GM23338 (cell line): ENCODE measurements around the gene ANO10. TPM values are rescaled to one million over a fixed set of nuclear protein-coding genes. Genes with fewer than 3 reads are reported as not detected.

Source experiments
- ATAC-seq: fragments of 200-7000 bp; cut with Tn5 transposase; 3 replicates; pipeline ENCODE4 v1.9.1; 2020
- DNase-seq: peaks from one replicate; pipeline ENCODE4 v3.0.0-alpha.2; 2015; ENCODE audit warnings: low spot score
- H2AFZ ChIP-seq: fragments of 200-600 bp; sonication (generic); 2 replicates; pipeline ENCODE4 v1.8.0; 2016; ENCODE audit warnings: antibody characterized with exemption, mild to moderate bottlenecking, moderate library complexity
- H3F3A ChIP-seq: fragments of 200-600 bp; sonication (generic); replicated peaks from 2 replicates; pipeline ENCODE4 v1.8.0; 2017; ENCODE audit warnings: antibody characterized with exemption, mixed run types, low read depth
- H3K27ac ChIP-seq: fragments of 200-600 bp; sonication (generic); 2 replicates; pipeline ENCODE4 v1.6.1; 2016; ENCODE audit warnings: low read depth
- H3K27me3 ChIP-seq: fragments of 200-600 bp; sonication (generic); 2 replicates; pipeline ENCODE4 v1.8.0; 2016; ENCODE audit warnings: mild to moderate bottlenecking, mixed run types, moderate library complexity; ENCODE audit not compliant: insufficient read depth
- H3K36me3 ChIP-seq: fragments of 200-600 bp; sonication (generic); 2 replicates; pipeline ENCODE4 v1.8.0; 2016; ENCODE audit warnings: mild to moderate bottlenecking; ENCODE audit not compliant: insufficient read depth
- H3K4me1 ChIP-seq: fragments of 200-600 bp; sonication (generic); 2 replicates; pipeline ENCODE4 v1.8.0; 2016; ENCODE audit warnings: mild to moderate bottlenecking, moderate library complexity; ENCODE audit not compliant: insufficient read depth
- H3K4me2 ChIP-seq: fragments of 200-600 bp; sonication (generic); 2 replicates; pipeline ENCODE4 v1.7.1; 2017; ENCODE audit warnings: mixed run types
- H3K4me3 ChIP-seq: fragments of 200-600 bp; sonication (generic); 2 replicates; pipeline ENCODE4 v1.6.1; 2016; ENCODE audit warnings: mixed run types
- H3K79me2 ChIP-seq: fragments of 200-600 bp; sonication (generic); replicated peaks from 2 replicates; pipeline ENCODE4 v1.8.0; 2017; ENCODE audit warnings: mild to moderate bottlenecking; ENCODE audit not compliant: insufficient read depth
- H3K9me2 ChIP-seq: fragments of 200-600 bp; sonication (generic); 2 replicates; pipeline ENCODE4 v1.8.0; 2017; ENCODE audit not compliant: insufficient read depth
- H4K20me1 ChIP-seq: fragments of 200-600 bp; sonication (generic); replicated peaks from 2 replicates; pipeline ENCODE4 v1.8.0; 2017; ENCODE audit warnings: mild to moderate bottlenecking; ENCODE audit not compliant: insufficient read depth
- H3K27ac Mint-ChIP-seq: 2 replicates; pipeline ENCODE4 v1.8.0; 2020; ENCODE audit warnings: inconsistent platforms, mild to moderate bottlenecking, moderate library complexity, mixed read lengths
- H3K27me3 Mint-ChIP-seq: 3 replicates; pipeline ENCODE4 v1.8.0; 2022; ENCODE audit warnings: low read depth, mild to moderate bottlenecking, moderate library complexity, mixed read lengths, inconsistent platforms; ENCODE audit not compliant: insufficient read depth, poor library complexity
- H3K36me3 Mint-ChIP-seq: 3 replicates; pipeline ENCODE4 v1.8.0; 2021; ENCODE audit warnings: low read depth, mild to moderate bottlenecking, inconsistent platforms, moderate library complexity, mixed read lengths
- H3K4me1 Mint-ChIP-seq: 3 replicates; pipeline ENCODE4 v1.8.0; 2020; ENCODE audit warnings: mild to moderate bottlenecking, inconsistent platforms, mixed read lengths
- H3K4me3 Mint-ChIP-seq: 3 replicates; pipeline ENCODE4 v1.8.0; 2021; ENCODE audit warnings: moderate library complexity, mild to moderate bottlenecking, inconsistent platforms, mixed read lengths
- H3K9me3 Mint-ChIP-seq: 3 replicates; pipeline ENCODE4 v1.8.0; 2020; ENCODE audit warnings: moderate library complexity, mild to moderate bottlenecking, inconsistent platforms, mixed read lengths
- CREB1 ChIP-seq: fragments of 250-450 bp; sonication (Bioruptor Pico); IDR thresholded peaks from 2 replicates; pipeline ENCODE4 v1.5.0; 2020; ENCODE audit warnings: low read depth, mild to moderate bottlenecking, moderate library complexity
- EZH2 ChIP-seq: fragments of 200-600 bp; sonication (generic); IDR thresholded peaks from one replicate; pipeline ENCODE4 v1.8.0; 2017; ENCODE audit warnings: antibody characterized with exemption, mild to moderate bottlenecking, low read depth; ENCODE audit not compliant: unreplicated experiment
- EZH2phosphoT487 ChIP-seq: fragments of 200-600 bp; sonication (generic); IDR thresholded peaks from one replicate; pipeline ENCODE4 v1.8.1; 2018; ENCODE audit warnings: antibody characterized with exemption; ENCODE audit not compliant: unreplicated experiment
- JUNB ChIP-seq: IDR thresholded peaks from one replicate; pipeline ENCODE4 v1.6.1; 2016; ENCODE audit warnings: antibody characterized with exemption; ENCODE audit not compliant: unreplicated experiment
- POLR2AphosphoS5 ChIP-seq: IDR thresholded peaks from 2 replicates; pipeline ENCODE4 v1.6.1; 2016; ENCODE audit warnings: antibody characterized with exemption, low read depth
- REST ChIP-seq: IDR thresholded peaks from one replicate; pipeline ENCODE4 v1.6.1; 2018; ENCODE audit warnings: antibody characterized with exemption; ENCODE audit not compliant: unreplicated experiment
- STAT1 ChIP-seq: IDR thresholded peaks from one replicate; pipeline ENCODE4 v1.6.1; 2016; ENCODE audit warnings: antibody characterized with exemption; ENCODE audit not compliant: unreplicated experiment
- ZNF114 ChIP-seq: fragments of 250-450 bp; sonication (Bioruptor Pico); IDR thresholded peaks from 2 replicates; pipeline ENCODE4 v1.5.0; 2020; ENCODE audit warnings: mild to moderate bottlenecking, moderate library complexity
- ZNF331 ChIP-seq: fragments of 250-450 bp; sonication (Bioruptor Pico); IDR thresholded peaks from 2 replicates; pipeline ENCODE4 v1.5.0; 2020; ENCODE audit warnings: low read depth, mild to moderate bottlenecking, moderate library complexity
- ZNF462 ChIP-seq: fragments of 250-450 bp; sonication (Bioruptor Pico); IDR thresholded peaks from 2 replicates; pipeline ENCODE4 v1.5.0; 2020; ENCODE audit warnings: mild to moderate bottlenecking, moderate library complexity
- polyA plus RNA-seq: library from polyadenylated mRNA; unstranded; fragments of >200 nt; fragmentation: Nextera tagmentation; extraction: Ambion mirVana; gene quantifications from 2 replicates; pipeline ENCODE4 v1.2.1, GENCODE V29; 2016
- total RNA-seq: library from RNA; depleted of rRNA; stranded (reverse); fragments of >200 nt; shearing (Covaris generic); gene quantifications from 2 replicates; pipeline ENCODE4 v1.2.3, GENCODE V29; 2014

The ANO10 gene
- total and polyA plus RNA-seq, 2 experiments from 2014 or later = 29.2 to 48.1 TPM

GRCh38 chr3:43616034-43616433 is 5.8 kb downstream of the ANO10 start (continued):
- no peak for TF ChIP-seq REST

GRCh38 chr3:43615133-43615532 is 6.7 kb downstream of the ANO10 start:
- DNase-seq (no peak), ATAC-seq (no peak)
- Histone ChIP-seq H3K4me3 (no peak overlapping the region), H3K27ac (no peak overlapping the region), H3K27me3 (no peaks in the 10 kb centered on the region), H3F3A (no peaks in the 10 kb centered on the region), H3K36me3 (no peaks in the 10 kb centered on the region), H3K79me2 (peaks cover 77% of the 10 kb centered on the region), H2AFZ (no peak overlapping the region), H3K4me1 (0 out of 2 replicates have a peak, but pooled peaks cover 2% of the 10 kb centered on the region), H3K4me2 (no peak overlapping the region), H4K20me1 (no peaks in the 10 kb centered on the region; the same call in none of the 2 replicates), H3K9me2 (no peaks in the 10 kb centered on the region; the same call in 1 of the 2 replicates)
- Mint-ChIP-seq H3K9me3 (no peaks in the 10 kb centered on the region), H3K27ac (no peak overlapping the region), H3K27me3 (peaks cover 6% of the 10 kb centered on the region), H3K36me3 (no peaks in the 10 kb centered on the region), H3K4me3 (no peak overlapping the region), H3K4me1 (peaks cover 17% of the 10 kb centered on the region)
- no peak for TF ChIP-seq CREB1 (CRISPR knock-in tag)
- no peak for TF ChIP-seq ZNF114
- no peak for TF ChIP-seq STAT1
- no peak for TF ChIP-seq EZH2
- TF ChIP-seq JUNB = no peak
- TF ChIP-seq POLR2AphosphoS5 = no peak
- no peak for TF ChIP-seq ZNF462 (CRISPR knock-in tag)
- TF ChIP-seq REST = no peak
- TF ChIP-seq ZNF331 (CRISPR knock-in tag) = no peak
- TF ChIP-seq EZH2phosphoT487 = no peak
